ENCODE results near the gene RNASE13.
"Not testable (repeated sequence)": the region's sequence is repeated elsewhere in the genome, so short reads cannot be mapped to it uniquely, and the experiment has no call there.

The RNASE13 gene

DNA sequence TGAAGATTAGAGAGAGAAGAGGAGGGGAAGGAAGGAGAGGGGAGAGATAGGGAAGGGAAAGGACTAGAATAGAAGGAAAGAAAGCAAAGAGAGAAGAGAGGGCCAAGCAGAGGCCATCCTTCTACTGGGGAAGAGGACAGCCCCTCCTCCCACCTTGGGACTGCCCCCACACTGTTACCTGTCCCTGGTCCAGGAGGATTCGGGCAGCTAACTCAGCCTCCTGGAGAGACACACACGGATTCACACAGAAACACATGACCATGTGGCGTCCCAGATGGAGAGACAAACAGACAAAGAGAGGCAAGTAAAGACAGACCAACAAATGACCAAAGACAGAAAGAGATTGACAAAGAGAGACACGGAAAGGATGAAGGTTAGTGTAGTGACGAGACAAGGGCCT is 11.9 kb downstream of the RNASE13 start:
- DNase-seq (ENCODE audit: low read depth) = no peak

- DNase-seq (ENCODE audit: low read depth) = no peak
These were observed 13.5 kb downstream of the RNASE13 start for GRCh38 chr14:21020977-21021545.

DNA sequence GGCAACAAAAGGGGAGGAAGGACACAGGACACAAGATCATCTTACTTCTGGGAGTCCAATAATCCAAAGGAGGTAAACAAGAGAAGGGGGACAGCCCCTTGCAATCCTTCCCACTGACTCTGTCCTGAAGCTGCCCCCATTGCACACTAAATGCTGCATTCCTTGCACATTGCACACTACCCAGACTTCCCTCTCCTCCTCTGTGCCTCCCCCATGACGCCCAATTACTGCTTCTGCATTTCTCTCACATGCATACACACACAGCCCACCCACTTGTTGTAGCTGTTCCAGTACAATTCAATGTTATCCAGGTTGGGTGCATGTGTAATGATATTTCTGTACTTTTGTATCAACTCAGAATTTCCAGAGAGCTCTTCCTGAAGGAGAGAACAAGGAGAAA is 15.2 kb downstream of the RNASE13 start:
- no peak for DNase-seq (ENCODE audit: low read depth)

DNA sequence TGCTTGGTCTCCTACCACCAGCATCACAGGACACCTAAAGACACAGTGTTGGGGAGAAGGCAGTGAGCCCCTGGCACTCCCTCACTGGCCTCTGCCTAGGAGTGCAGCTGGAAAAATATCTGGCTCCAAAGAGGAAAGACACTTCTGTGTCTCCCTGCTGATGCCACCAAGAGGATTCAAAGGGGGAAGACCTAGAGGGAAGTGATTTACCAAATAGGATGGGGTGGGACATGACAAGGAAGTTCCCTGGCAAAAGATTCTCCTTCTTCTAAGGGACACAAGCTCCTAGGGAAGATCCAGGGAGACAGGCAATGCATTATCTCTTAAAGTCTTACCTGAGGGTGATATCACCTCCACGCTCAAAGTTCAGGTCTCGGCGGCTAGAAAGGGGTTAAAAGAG is 15.8 kb downstream of the RNASE13 start:
- no peak for DNase-seq (ENCODE audit: low read depth)

- DNase-seq (ENCODE audit: low read depth) = no peak
These were observed 16.3 kb downstream of the RNASE13 start for GRCh38 chr14:21018286-21018685.

DNA sequence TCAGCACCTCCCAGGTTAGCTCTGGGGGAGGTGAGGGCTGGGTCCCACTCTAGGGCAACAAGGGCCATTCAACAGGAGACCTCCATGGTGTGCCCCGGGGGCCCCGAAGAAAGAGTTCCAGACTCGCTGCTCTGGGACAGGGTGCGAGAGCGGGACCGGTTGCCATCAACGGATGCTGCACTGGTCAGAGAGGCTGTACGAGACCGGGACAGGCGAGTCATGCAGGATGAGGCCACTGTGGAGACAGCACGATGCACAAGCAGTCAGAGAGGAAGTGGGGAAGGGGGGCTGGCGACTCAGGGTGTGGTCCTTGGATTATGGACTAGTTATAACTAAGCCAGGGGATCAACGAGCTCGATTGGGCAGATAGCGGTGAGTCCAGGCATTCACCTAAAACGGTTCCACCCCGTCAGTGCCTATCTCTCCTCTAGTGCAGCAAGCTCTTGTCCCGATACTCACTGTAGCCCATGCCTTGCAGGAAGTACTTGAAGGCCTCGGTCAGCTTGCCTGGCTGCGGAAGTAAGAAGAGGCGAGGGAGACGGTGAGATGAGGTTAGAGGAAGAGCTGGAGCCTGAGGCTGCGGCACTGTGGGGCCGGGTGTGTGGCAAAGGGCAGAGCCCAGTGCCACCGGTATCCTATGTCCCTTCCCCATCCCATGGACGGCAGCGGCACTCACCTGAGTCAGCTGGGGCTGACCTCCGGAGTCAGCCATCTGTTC is 16.9 kb downstream of the RNASE13 start:
- no peak for DNase-seq (ENCODE audit: low read depth)

GRCh38 chr14:21016413-21017190 is 18.0 kb downstream of the RNASE13 start:
- no peak for DNase-seq (ENCODE audit: low read depth)

DNA sequence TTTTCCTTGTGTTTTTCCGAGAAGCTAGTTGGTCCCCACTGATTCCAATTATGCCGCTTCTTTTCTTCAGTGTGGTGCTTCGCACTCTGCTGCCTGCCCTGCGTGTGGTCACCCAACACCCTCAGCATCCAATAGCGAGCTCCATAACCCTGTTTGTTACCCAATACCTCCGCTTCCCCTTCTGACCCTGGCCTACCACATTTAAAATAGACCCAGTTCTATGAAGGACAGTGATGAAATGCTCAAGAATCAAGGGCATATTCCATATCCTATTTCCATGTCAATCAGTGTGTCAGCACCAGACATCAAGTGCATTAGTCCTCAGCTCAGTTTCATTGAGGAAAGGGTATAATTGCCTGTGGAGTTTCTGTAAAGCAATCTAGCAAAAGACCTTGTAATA is 19.3 kb downstream of the RNASE13 start:
- no peak for DNase-seq (ENCODE audit: low read depth)

DNA sequence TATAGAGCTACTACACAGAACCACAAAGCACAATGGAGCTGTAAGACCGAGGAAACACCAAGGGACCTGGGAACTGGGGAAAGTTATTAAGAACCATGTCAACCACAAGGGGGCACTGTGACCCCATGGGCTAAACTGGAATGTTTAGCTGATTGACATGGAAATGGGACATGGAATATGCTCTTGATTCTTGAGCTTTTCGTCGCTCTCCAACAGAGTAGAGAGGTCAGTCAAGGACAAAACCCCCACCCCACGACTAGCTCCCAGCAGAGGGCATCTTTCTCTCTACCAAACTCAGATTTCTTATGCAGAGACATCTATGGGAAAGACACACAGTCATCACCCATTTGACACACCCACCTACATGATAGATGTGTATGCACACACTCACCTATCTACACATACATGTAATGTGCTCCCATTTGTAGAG is 19.8 kb downstream of the RNASE13 start:
- DNase-seq (ENCODE audit: low read depth) = peak; percentile 77

DNA sequence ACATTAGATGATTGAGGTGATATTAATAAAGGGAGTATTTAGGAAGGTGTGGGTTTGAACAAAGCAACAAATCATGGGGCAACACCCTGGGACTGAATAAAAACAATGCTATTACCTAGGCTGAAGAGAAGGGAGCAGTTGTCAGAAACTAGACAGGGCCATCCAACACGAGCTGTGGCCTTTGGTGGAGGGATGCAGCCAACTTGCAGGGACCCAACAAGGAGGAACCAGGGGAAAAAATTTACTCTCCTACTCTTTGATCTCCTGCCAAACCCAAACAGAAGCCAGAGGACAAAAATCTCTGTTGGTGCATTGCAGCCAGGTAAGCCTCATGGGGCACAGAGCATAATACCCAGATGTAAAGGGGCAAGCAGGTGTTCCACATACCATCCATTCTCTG is 23.5 kb downstream of the RNASE13 start:
- DNase-seq (ENCODE audit: low read depth) = no peak

DNA sequence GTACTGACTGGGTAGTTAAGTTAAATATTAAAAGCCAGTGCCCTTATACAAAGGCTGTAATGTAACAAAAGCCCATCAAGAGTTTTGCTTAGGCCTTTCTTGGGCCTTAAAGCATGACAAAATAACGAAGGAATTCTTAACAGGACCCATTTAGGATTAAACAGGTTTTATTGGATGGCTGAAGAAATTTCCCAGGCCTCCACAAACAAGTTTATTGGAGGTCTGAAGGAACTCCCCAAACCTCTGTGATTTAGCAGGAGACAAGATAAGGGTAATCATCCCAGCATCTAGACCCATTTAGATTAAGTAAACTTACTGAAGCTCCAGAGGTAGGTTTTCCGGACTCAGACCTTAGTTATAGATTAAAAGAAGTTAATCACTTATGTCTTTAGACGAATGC is 24.9 kb downstream of the RNASE13 start:
- not testable (repeated sequence) for DNase-seq (ENCODE audit: low read depth)

GRCh38 chr14:21003788-21004346 is 30.7 kb downstream of the RNASE13 start:
- DNase-seq (ENCODE audit: low read depth) = no peak

DNA sequence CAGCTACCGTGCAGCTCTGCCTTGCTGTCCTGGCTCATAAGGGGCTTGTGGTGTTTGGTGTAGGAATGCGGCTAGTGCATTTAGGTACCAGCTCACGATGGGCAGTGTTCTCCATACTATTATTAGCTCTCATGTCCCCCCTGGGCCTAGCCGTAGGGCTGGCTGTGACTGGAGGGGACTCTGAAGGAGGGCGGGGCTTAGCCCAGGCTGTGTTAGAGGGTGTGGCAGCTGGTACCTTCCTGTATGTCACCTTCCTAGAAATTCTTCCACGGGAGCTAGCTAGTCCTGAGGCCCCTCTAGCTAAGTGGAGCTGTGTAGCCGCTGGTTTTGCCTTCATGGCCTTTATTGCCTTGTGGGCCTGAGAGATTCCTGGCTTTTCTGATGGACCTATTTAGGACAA is 33.4 kb downstream of the RNASE13 start:
- DNase-seq (ENCODE audit: low read depth) = no peak

GRCh38 chr14:20999591-20999990 is 35.0 kb downstream of the RNASE13 start:
- no peak for DNase-seq (ENCODE audit: low read depth)

DNA sequence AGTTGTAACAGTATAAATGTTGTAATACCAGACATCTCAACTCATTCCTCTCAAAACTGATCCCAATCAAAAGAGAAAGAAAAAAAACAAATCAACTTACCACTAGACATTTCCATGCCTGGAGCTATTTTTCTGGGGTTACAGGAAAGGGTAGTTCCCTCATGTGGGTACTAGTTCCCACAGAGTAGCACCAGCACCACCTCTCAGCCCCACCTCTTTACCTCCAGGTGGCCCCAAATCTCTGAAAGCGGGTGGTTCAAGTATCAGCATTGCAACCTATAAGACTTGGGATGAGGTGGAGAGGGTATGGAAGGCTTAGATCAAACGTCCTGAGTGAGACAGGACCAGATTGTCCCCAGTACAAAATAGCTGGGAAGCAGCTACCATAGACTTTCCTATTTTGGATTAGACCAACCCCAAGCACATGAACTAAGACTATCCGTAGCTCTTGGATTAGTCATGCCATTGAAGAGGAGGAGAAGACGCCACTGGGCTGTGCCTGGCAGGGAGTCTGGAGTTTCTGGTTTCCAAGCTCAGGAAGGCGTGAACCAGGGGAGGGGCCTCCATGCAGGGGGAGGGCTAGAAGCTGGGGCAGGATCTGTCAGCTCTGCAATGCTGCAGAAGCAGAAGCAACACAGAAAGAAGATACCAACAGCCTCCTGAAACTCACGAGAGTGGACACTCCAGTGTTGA is 35.8 kb downstream of the RNASE13 start, which contains the start of gene SLC39A2:
SLC39A2 (plus strand) TSS at position 620 of the 693 bp plus-strand sequence. CDS start 154 bp downstream, outside the sequence.
- peak; percentile 29 for DNase-seq (ENCODE audit: low read depth)

GRCh38 chr14:20998139-20998538 is 36.5 kb downstream of the RNASE13 start:
- DNase-seq (ENCODE audit: low read depth) = no peak

GRCh38 chr14:20997564-20997963 is 37.0 kb downstream of the RNASE13 start:
- no peak for DNase-seq (ENCODE audit: low read depth)

DNA sequence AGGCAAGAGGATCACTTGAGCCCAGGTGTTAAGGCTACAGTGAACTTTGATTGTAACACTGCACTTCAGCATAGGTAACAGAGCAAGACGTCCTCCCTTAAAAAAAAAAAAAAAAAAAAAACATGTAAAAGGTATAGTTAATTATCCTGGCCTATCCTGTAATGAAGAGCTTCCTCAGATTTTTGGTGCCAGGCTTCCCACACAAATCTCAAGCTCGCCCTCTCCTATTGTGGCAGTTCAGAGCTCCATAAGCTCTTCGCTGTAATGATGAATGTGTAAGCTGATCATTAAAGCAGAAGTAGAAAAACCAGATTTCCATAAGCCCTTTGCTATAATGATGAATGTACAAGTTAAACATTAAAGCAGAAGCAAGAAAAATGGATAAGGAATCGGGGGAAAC is 37.5 kb downstream of the RNASE13 start:
- no peak for DNase-seq (ENCODE audit: low read depth)

- no peak for DNase-seq (ENCODE audit: low read depth)
These were observed 38.1 kb downstream of the RNASE13 start for GRCh38 chr14:20996521-20996920.

DNA sequence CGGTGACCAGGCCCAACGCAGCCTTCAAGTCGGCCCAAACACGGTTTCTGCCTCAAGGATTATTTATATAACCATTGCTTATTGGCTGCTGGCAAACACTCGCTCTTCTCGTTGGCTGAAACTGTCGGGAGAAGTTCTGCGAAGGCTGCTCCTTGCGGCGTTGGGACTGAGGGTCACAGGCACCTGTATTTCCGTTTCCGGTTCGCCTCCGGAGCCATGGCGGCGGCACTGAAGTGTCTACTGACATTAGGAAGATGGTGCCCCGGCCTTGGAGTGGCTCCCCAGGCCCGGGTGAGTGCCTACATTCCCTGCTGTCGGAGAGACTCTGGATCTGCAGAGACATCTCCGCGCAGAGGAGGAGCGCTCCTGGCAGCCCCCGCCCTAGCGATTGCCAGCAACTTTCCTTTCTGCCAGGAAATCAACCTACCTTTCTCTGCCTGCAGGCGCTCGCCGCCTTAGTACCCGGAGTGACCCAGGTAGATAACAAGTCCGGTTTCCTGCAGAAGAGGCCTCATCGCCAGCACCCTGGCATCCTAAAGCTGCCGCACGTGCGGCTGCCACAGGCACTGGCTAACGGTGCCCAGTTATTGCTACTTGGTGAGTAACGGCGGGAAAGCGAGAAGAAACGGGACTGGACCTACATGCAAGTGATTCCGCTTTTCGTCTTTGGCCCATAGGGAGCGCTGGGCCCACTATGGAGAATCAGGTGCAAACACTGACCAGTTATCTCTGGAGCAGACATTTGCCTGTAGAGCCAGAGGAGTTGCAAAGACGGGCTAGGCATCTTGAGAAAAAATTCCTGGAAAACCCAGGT is 44.6 kb downstream of the RNASE13 start, which contains the start of gene METTL17:
METTL17 (plus strand) TSS at position 194 of the 814 bp plus-strand sequence; CDS start at position 217, 23 bp downstream.
- DNase-seq (ENCODE audit: low read depth) = peak; percentile 97

DNA sequence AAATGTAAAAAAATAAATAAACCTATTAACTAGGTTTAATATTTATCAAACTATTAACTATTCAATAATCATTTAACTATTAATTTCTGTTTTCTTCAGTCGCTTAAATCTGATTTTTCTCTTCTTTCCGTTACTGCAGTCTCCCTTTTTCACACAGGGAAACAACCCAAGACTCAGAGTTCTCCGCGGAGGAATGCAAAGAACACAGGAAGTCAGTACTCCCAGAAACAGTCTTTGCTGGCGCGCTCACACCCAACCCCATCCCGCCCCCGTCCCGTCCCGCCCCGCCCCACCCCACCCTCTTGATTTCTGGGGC is 45.2 kb downstream of the RNASE13 start:
- DNase-seq (ENCODE audit: low read depth) = no peak
